GM12873 (cell line): ENCODE data around the gene HES3.
A peak's percentile ranks its signal among the peaks of the same experiment; 100 is the strongest.

Experiments used
- CTCF ChIP-seq: IDR thresholded peaks from 2 replicates; pipeline ENCODE4 v1.5.1; 2012; ENCODE audit warnings: low read depth, mild to moderate bottlenecking, moderate library complexity, low read length, control low read depth; ENCODE audit not compliant: insufficient read depth; ENCODE audit errors: missing control alignments

The HES3 gene

DNA sequence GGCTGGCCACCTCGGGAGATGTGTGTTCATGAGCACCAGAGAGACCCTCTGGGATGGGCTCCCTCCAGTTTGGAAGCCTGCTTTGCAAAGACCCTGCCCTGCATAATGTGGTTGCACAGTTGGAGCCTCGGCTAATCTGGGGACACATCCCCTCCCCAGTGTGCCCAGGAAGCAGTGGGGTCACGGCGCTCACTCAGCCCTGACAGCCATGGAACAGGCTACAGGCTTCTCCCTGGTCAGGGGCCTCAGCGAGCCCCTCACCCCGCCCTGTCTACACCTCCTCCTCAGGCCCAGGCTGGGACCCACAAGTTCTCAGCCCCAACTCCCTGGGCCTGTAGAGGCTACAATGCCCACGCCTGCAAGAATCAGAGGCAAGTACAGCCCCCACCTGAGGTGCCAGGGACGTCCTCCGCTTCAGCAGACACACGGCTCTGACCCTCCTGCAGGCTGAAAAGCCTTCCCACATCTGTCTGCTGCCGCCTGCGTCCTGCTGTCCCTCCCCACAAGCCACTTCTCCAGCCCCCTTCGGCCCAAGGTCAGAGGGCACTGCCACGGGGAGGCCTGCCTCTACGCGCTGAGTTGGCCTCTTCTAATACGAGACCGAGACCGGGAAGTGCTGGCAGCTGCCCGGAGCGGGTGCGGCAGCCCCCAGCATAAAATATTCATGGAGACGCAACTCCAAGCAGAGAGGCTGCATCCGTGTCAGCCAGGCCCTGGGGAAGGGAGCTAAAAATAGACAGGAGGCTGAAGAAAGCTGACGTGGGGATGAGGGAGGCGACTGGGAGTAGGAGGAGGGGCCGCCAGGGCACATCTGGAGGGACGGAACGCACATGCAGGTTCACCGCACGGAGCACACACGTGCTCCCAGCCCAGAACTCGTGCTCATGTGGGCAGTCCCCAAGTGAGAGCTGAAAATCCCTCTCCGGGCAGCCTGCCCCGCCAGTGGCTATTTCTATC, 32.1 kb downstream of the HES3 start:
- no peak for TF ChIP-seq CTCF

DNA sequence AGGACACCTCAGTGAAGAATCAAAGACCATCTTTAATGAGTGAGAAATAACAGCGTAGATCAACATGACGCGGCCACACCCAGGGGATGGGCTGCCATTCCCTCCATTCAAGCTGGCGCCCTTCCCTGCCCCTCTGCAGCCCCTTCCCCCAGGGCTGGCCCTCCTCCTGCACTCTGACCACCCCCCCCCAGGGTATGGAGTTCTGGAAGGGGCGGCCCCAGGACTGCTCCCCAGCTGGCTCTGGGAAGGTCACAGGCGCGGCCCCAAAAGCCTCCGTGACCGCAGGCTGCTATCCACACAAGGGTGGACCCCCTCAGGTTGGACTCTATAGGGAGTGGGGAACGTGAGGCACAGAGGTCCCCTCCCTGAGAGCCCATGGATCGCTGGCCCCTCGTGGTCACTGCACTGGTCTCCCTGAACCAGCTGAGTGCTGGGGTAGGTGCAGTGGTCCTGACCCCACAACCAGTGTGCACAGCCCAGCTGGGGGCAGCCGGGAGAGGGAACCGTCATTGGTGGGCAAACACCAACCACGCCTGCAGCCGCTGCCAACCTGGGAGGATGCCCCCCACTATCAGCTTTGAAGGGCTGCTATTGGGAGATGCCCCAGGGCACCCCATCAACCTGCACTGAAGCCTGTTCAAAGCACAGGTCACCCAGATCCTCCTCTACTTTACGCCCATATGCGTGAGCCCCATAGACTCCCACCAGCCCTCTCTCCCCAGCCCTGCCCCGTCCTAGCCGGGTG, 33.0 kb downstream of the HES3 start:
- no peak for TF ChIP-seq CTCF

- TF ChIP-seq CTCF = no peak
These were observed 34.3 kb downstream of the HES3 start for GRCh38 chr1:6278263-6278662.

GRCh38 chr1:6279066-6279465, 35.1 kb downstream of the HES3 start:
- TF ChIP-seq CTCF = no peak

DNA sequence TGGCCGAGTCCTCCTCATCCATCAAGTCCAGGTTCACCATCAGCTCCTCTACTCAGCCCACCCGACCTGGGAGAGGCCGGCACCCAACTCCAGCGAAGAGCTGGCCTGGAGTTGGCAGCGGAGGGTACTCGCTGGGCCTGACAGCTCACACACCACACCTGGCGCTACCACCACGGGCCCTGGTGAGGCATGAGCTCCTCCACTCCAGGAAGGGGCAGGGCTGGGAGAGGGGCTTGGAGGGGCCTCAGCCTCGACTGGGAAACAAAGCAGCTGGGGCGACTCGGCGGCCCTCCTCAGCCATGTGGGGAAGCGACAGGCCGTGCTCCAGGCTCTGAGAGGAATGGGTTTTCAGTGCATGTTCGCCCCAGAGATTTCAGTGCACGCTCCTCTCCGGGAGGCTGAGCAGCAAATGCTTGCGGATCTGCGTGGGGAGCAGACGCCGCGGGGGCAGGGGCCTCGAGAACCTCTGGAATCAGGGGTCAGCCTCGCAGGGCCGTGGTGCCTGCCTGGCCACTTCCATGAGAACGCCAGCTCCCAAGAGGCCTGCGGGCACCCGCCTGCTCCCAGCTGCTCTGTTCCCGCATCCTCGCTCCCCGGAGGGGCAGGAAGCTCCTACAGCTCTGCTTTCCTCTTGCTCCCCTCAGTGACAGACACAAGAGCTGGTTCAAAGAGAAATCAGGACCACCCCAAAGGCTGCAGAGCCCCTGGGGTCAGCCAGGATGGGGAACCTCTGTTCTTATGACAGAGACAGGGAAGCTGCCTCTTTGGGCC, 35.8 kb downstream of the HES3 start:
- TF ChIP-seq CTCF = no peak

- TF ChIP-seq CTCF = peak; percentile 9
These were observed 36.9 kb downstream of the HES3 start for GRCh38 chr1:6280761-6281451.
